SH-SY5Y (cell line): ENCODE results near the gene HEPHL1.

Source experiments
- GATA2 ChIP-seq: IDR thresholded peaks from 2 replicates; pipeline ENCODE4 v1.6.1; 2011; ENCODE audit warnings: mild to moderate bottlenecking, low read depth, low read length
- GATA3 ChIP-seq: IDR thresholded peaks from 2 replicates; pipeline ENCODE4 v1.6.1; 2011; ENCODE audit warnings: low read depth, mild to moderate bottlenecking, low read length, moderate library complexity

The HEPHL1 gene

GRCh38 chr11:94020777-94021481 is at the start of gene HEPHL1:
Gene HEPHL1 (plus strand): TSS chr11:94021354. CDS start chr11:94021369, 15 bp downstream.
- TF ChIP-seq GATA2, result no peak
- TF ChIP-seq GATA3, result no peak

- no peak for TF ChIP-seq GATA2
- TF ChIP-seq GATA3, result no peak
These were observed 48.4 kb upstream of the HEPHL1 start for GRCh38 chr11:93972790-93973189.

GRCh38 chr11:93974759-93975158 is 46.4 kb upstream of the HEPHL1 start:
- no peak for TF ChIP-seq GATA2
- TF ChIP-seq GATA3, result no peak

GRCh38 chr11:93983542-93984195 is 37.5 kb upstream of the HEPHL1 start:
- TF ChIP-seq GATA3, result no peak
- TF ChIP-seq GATA2, result no peak

GRCh38 chr11:93984196-93984567 is 37.0 kb upstream of the HEPHL1 start:
- TF ChIP-seq GATA2 (no peak), GATA3 (no peak)

GRCh38 chr11:93984936-93985335 is 36.2 kb upstream of the HEPHL1 start:
- no peak for TF ChIP-seq GATA2
- TF ChIP-seq GATA3, result no peak

- TF ChIP-seq GATA2 (no peak), GATA3 (no peak)
These were observed 34.4 kb upstream of the HEPHL1 start for GRCh38 chr11:93986716-93987115.

GRCh38 chr11:93988455-93988854 is 32.7 kb upstream of the HEPHL1 start:
- no peak for TF ChIP-seq GATA2
- no peak for TF ChIP-seq GATA3

GRCh38 chr11:93988912-93989311 is 32.2 kb upstream of the HEPHL1 start:
- TF ChIP-seq GATA2, result no peak
- no peak for TF ChIP-seq GATA3

- TF ChIP-seq GATA3 (no peak), GATA2 (no peak)
These were observed 27.4 kb upstream of the HEPHL1 start for GRCh38 chr11:93993747-93994146.

- TF ChIP-seq GATA2 (no peak), GATA3 (no peak)
These were observed 23.4 kb upstream of the HEPHL1 start for GRCh38 chr11:93997741-93998140.

GRCh38 chr11:94000659-94001058 is 20.5 kb upstream of the HEPHL1 start:
- TF ChIP-seq GATA3 (no peak), GATA2 (no peak)

- TF ChIP-seq GATA3 (no peak), GATA2 (no peak)
These were observed 18.9 kb upstream of the HEPHL1 start for GRCh38 chr11:94002226-94002625.

GRCh38 chr11:94007426-94007825 is 13.7 kb upstream of the HEPHL1 start:
- TF ChIP-seq GATA3, result no peak
- TF ChIP-seq GATA2, result no peak

- TF ChIP-seq GATA3, result no peak
- TF ChIP-seq GATA2, result no peak
These were observed 13.2 kb upstream of the HEPHL1 start for GRCh38 chr11:94007906-94008305.
